DMS114 treated with DMSO at 0.1 percent for 48 hours (cell line): ENCODE results near the gene SSX2.
"Not testable (repeated sequence)": the region's sequence is repeated elsewhere in the genome, so short reads cannot be mapped to it uniquely, and the experiment has no call there.

Experiments used
- DNase-seq: peaks from one replicate; lab custom pipeline; 2025; ENCODE audit not compliant: unreplicated experiment; lab: John Stamatoyannopoulos, UW

The SSX2 gene, protein sequence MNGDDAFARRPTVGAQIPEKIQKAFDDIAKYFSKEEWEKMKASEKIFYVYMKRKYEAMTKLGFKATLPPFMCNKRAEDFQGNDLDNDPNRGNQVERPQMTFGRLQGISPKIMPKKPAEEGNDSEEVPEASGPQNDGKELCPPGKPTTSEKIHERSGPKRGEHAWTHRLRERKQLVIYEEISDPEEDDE

GRCh38 chrX:52707078-52707477 is at the start of gene SSX2:
Gene SSX2, minus strand, starts transcription at chrX:52707178. Its CDS starts 1,429 bp downstream, at chrX:52705749.
- DNase-seq: not testable (repeated sequence)

DNA sequence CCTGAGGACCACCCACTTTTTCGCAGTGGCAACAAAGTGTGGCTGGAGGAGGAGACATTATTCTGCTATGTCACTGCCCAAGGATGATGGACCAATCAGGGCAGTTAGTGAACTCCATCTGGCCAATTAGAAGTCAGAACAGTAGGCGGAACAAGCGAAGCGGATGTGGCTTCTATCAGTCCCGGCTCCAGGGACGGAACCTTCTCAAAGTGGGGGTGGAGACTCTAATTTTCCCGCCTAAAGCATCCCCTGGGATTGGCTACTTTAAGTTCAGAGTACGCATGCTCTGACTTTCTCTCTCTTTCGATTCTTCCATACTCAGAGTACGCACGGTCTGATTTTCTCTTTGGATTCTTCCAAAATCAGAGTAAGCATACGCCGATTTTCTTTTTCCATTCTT is 44.0 kb upstream of the SSX2 start, which contains the start of gene SSX2B:
Gene SSX2B (plus strand): TSS at position 301 of the 400 bp plus-strand sequence. CDS start 1,429 bp downstream, outside the sequence.
- not testable (repeated sequence) for DNase-seq

- DNase-seq: not testable (repeated sequence)
Measured at GRCh38 chrX:52692034-52692433, 14.9 kb downstream of the SSX2 start.

DNA sequence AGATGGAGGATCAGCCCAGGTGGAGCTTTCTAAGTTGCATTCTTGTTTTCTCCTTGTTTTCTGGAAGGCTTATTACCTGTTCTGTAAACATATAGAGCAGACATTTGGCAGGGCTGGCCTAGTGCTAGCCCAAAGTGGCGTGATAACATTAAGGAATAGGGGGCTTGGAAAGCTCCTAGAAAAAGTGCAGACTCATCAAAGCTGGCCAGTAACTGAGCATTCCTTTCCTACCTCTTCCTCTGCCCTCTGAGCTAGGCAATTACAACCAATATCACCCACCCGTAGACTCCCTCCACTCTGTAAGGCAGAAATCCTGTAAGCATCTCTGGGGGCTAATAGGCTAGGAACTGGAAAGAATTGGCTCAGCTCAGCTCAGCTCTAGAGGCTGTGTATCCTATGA is 44.8 kb downstream of the SSX2 start:
- not testable (repeated sequence) for DNase-seq

DNA sequence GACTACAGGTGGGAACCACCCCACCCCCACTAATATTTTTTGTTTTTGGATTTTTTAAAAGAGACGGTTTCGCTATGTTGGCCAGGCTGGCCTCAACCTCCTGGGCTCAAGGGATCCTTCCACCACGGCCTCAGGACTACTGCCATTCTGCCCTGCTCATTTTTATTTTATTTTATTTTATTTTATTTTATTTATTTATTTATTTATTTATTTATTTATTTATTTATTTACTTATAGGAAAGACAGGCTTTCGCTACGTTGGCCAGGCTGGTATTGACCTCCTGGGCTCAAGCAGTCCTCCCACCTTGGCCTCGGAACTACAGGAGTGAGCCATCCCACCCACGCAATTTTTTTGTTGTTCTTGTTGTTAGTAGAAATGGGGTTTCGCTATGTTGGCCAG is 51.5 kb downstream of the SSX2 start:
- not testable (repeated sequence) for DNase-seq

GRCh38 chrX:52654800-52655199 is 52.2 kb downstream of the SSX2 start, which contains the start of gene SSX7:
Gene SSX7, minus strand, starts transcription at chrX:52654900. Its CDS starts 1,428 bp downstream, at chrX:52653472.
- not testable (repeated sequence) for DNase-seq

DNA sequence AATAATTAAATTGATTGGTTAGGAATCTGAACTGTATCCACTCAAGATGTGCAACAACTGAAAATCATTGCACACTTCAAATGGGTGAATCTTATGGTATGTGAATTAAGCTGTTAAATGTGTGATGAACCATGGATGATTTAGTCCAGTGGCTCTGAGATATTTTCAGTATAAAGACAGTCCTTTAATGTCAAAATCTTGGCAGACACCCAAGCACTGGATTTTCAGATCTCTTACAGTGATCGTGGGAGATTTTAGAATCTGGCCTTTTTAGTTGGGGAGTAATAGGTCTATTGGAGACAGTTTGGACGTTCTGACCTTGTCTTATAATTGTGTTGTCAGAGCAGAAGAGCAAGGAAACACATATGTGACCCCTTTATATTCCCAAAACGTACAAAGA is 56.3 kb downstream of the SSX2 start:
- not testable (repeated sequence) for DNase-seq

DNA sequence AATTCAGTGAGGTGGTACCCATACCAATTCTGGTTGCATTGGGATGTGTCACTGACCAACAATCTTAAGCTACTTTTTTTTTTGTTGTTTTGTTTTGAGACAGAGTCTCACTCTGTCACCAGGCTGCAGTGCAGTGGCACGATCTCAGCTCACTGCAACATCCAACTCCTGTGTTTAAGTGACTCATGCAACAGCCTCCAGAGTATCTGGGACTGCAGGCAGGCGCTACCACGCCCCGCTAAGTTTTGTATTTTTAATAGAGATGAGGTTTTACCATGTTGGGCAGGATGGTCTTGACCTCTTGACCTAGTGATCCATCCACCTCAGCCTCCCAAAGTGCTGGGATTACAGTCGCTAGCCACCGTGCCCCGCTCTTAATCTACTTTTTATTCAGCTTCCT is 58.0 kb downstream of the SSX2 start:
- DNase-seq: not testable (repeated sequence)
